ENCODE data around the gene BOK. TPM values are rescaled to one million over a fixed set of nuclear protein-coding genes. Genes with fewer than 3 reads are reported as not detected.
A peak's percentile ranks its signal among the peaks of the same experiment; 100 is the strongest.

The BOK gene
- total and polyA plus RNA-seq, 2 of the 13 experiments (the other 11 are each of a cell fraction or from before 2014, with no cell fraction given), result 35.5 to 39.2 TPM

DNA sequence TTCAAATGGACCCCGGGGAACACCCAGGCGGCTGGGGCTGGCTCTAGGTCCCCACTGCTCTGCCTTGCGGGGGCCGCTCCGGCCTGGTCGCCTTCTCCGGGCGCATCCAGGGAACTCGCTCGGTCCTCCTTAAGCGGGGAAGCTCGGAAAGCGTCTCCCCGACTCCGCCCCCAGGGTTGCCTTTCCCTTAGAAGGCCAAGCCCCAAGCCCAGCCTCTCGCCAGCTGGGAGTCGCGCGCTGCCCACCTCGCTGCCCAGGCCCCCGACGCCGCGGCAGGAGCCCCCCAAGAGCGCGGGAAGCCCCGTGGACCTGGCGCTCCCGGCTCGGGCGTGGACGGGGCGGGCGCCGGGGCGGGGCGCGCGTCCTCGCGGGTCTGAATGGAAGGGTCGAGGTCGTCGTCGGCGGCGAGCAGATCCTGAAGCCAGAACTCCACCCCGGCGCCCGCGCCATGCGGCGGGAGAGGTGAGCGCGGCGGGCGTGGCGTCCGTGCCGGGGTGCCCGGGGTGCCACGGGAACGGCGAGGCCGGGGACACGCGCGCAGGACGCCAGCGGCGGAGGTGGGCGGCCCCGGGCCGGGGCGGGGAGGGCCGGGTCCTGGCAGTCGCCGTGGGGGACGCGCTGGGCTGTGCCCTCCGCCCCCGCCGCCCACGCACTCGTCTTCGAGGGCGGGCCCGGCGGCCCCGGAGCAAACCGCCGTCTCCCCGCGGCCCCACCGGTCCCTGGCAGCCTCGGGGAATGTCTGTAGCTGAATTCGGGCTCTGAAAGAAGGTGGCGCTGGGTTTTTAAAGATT lies at the start of gene BOK (continued):
- no peak for TF ChIP-seq ZNF7 (CRISPR knock-in tag; IDR thresholded peaks at IDR 0.05)
- no peak for TF ChIP-seq ZNF44 (CRISPR knock-in tag; IDR thresholded peaks at IDR 0.05)
- peak; percentile 66 for TF ChIP-seq ARNT2 (CRISPR knock-in tag; IDR thresholded peaks at IDR 0.05; ENCODE audit: low read depth)
- TF ChIP-seq ZNF607 (CRISPR knock-in tag; IDR thresholded peaks at IDR 0.05; ENCODE audit: borderline replicate concordance), result peak; percentile 67; the same call in 1 of the 2 replicates
- TF ChIP-seq ZNF30 (CRISPR knock-in tag; IDR thresholded peaks at IDR 0.05), result no peak
- TF ChIP-seq ZBTB40 (IDR thresholded peaks at IDR 0.05), result no peak
- no peak for TF ChIP-seq ZBTB40 (CRISPR knock-in tag; IDR thresholded peaks at IDR 0.05)
- no peak for TF ChIP-seq ZNF180 (CRISPR knock-in tag; IDR thresholded peaks at IDR 0.05; ENCODE audit: borderline replicate concordance, low read depth)
- TF ChIP-seq TBP (CRISPR knock-in tag; IDR thresholded peaks at IDR 0.05), result no peak
- TF ChIP-seq, protein P1, sequence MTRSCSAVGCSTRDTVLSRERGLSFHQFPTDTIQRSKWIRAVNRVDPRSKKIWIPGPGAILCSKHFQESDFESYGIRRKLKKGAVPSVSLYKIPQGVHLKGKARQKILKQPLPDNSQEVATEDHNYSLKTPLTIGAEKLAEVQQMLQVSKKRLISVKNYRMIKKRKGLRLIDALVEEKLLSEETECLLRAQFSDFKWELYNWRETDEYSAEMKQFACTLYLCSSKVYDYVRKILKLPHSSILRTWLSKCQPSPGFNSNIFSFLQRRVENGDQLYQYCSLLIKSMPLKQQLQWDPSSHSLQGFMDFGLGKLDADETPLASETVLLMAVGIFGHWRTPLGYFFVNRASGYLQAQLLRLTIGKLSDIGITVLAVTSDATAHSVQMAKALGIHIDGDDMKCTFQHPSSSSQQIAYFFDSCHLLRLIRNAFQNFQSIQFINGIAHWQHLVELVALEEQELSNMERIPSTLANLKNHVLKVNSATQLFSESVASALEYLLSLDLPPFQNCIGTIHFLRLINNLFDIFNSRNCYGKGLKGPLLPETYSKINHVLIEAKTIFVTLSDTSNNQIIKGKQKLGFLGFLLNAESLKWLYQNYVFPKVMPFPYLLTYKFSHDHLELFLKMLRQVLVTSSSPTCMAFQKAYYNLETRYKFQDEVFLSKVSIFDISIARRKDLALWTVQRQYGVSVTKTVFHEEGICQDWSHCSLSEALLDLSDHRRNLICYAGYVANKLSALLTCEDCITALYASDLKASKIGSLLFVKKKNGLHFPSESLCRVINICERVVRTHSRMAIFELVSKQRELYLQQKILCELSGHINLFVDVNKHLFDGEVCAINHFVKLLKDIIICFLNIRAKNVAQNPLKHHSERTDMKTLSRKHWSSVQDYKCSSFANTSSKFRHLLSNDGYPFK (CRISPR knock-in tag; IDR thresholded peaks at IDR 0.05; ENCODE audit: borderline replicate concordance), result no peak
- 0 out of 2 replicates have a peak, but pooled peaks have one; percentile 17 for TF ChIP-seq ZMYM3 (CRISPR knock-in tag; IDR thresholded peaks at IDR 0.05)
- TF ChIP-seq MIXL1 (CRISPR knock-in tag; IDR thresholded peaks at IDR 0.05), result no peak
- no peak for TF ChIP-seq KLF15 (CRISPR knock-in tag; IDR thresholded peaks at IDR 0.05; ENCODE audit: borderline replicate concordance)
- no peak for TF ChIP-seq DZIP1 (CRISPR knock-in tag; IDR thresholded peaks at IDR 0.05)
- TF ChIP-seq CBFB (CRISPR knock-in tag; IDR thresholded peaks at IDR 0.05), result no peak; the same call in 1 of the 2 replicates
